ENCODE results near the gene ZNG1C.
"Not testable (repeated sequence)": the region's sequence is repeated elsewhere in the genome, so short reads cannot be mapped to it uniquely, and the experiment has no call there.

- TF ChIP-seq TSHZ2 (CRISPR knock-in tag; IDR thresholded peaks at IDR 0.05); ZFP3 (CRISPR knock-in tag; IDR thresholded peaks at IDR 0.05); CREB5 (CRISPR knock-in tag; IDR thresholded peaks at IDR 0.05; ENCODE audit: low read depth); BACH2 (CRISPR knock-in tag; IDR thresholded peaks at IDR 0.05; ENCODE audit: borderline replicate concordance); PATZ1 (CRISPR knock-in tag; IDR thresholded peaks at IDR 0.05; ENCODE audit: borderline replicate concordance); CSDC2 (CRISPR knock-in tag; IDR thresholded peaks at IDR 0.05); ZC3H10 (CRISPR knock-in tag; IDR thresholded peaks at IDR 0.05); TOX (CRISPR knock-in tag; IDR thresholded peaks at IDR 0.05; ENCODE audit: borderline replicate concordance); ZFP30 (CRISPR knock-in tag; IDR thresholded peaks at IDR 0.05); RARB (CRISPR knock-in tag; IDR thresholded peaks at IDR 0.05); CSRNP3 (CRISPR knock-in tag; IDR thresholded peaks at IDR 0.05); TCF4 (CRISPR knock-in tag; IDR thresholded peaks at IDR 0.05; ENCODE audit: borderline replicate concordance); ARNTL (CRISPR knock-in tag; IDR thresholded peaks at IDR 0.05; ENCODE audit: borderline replicate concordance, low read depth): not testable (repeated sequence)
- TF ChIP-seq, protein P1, sequence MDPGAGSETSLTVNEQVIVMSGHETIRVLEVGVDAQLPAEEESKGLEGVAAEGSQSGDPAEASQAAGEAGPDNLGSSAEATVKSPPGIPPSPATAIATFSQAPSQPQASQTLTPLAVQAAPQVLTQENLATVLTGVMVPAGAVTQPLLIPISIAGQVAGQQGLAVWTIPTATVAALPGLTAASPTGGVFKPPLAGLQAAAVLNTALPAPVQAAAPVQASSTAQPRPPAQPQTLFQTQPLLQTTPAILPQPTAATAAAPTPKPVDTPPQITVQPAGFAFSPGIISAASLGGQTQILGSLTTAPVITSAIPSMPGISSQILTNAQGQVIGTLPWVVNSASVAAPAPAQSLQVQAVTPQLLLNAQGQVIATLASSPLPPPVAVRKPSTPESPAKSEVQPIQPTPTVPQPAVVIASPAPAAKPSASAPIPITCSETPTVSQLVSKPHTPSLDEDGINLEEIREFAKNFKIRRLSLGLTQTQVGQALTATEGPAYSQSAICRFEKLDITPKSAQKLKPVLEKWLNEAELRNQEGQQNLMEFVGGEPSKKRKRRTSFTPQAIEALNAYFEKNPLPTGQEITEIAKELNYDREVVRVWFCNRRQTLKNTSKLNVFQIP (CRISPR knock-in tag; IDR thresholded peaks at IDR 0.05; ENCODE audit: borderline replicate concordance, low read depth) = not testable (repeated sequence)
Measured at GRCh38 chr9:68304777-68305176, 63.0 kb downstream of the ZNG1C start.
